ENCODE measurements around the gene TBC1D22A. TPM values are rescaled to one million over a fixed set of nuclear protein-coding genes. Genes with fewer than 3 reads are reported as not detected.

The TBC1D22A gene
- total and polyA plus RNA-seq, 2 experiments from 2014 or later, result 9.6 to 13.3 TPM

GRCh38 chr22:47220752-47221151 lies 458.3 kb downstream of the TBC1D22A start:
- no peak overlapping the region for H3K4me3 Mint-ChIP-seq
- DNase-seq (ENCODE audit: low spot score) (no peak), ATAC-seq (no peak)
- no peaks in the 10 kb centered on the region for H3K9me2 ChIP-seq (ENCODE audit: insufficient read depth)
- H3K4me3 ChIP-seq, result no peak overlapping the region
- no peak overlapping the region for H3K27ac Mint-ChIP-seq
- no peaks in the 10 kb centered on the region for H3K79me2 ChIP-seq (replicated peaks; ENCODE audit: insufficient read depth)
- H3K9me3 Mint-ChIP-seq, result peaks cover 90% of the 10 kb centered on the region
- H3K27me3 Mint-ChIP-seq (ENCODE audit: insufficient read depth, low read depth, poor library complexity), result peaks cover 2% of the 10 kb centered on the region
- no peak for TF ChIP-seq REST (IDR thresholded peaks at IDR 0.05; ENCODE audit: unreplicated experiment)
- no peak for TF ChIP-seq EZH2 (IDR thresholded peaks at IDR 0.05; ENCODE audit: low read depth, unreplicated experiment)
- no peak for TF ChIP-seq ZNF462 (CRISPR knock-in tag; IDR thresholded peaks at IDR 0.05)
- no peak for TF ChIP-seq CTCF (conservative IDR thresholded peaks at IDR 0.05; ENCODE audit: low read depth in 2 of 2)
- TF ChIP-seq ZNF331 (CRISPR knock-in tag; IDR thresholded peaks at IDR 0.05; ENCODE audit: low read depth), result no peak
- no peaks in the 10 kb centered on the region for H3K27me3 ChIP-seq (ENCODE audit: insufficient read depth)
- H3K36me3 ChIP-seq (ENCODE audit: insufficient read depth), result no peaks in the 10 kb centered on the region; the same call in 1 of the 2 replicates
- H3K36me3 Mint-ChIP-seq (ENCODE audit: low read depth), result peaks cover 40% of the 10 kb centered on the region
- no peak overlapping the region for H2AFZ ChIP-seq
- H3K4me1 ChIP-seq (ENCODE audit: insufficient read depth), result no peaks in the 10 kb centered on the region
- peaks cover 6% of the 10 kb centered on the region; the same call in 1 of the 2 replicates for H3F3A ChIP-seq (replicated peaks; ENCODE audit: low read depth)
- no peak overlapping the region for H3K27ac ChIP-seq (ENCODE audit: low read depth)
- H4K20me1 ChIP-seq (replicated peaks; ENCODE audit: insufficient read depth), result no peaks in the 10 kb centered on the region
- no peak overlapping the region for H3K4me2 ChIP-seq
- no peaks in the 10 kb centered on the region; the same call in 2 of the 3 replicates for H3K4me1 Mint-ChIP-seq
